ENCODE results near the gene ARMC9. TPM values are rescaled to one million over a fixed set of nuclear protein-coding genes. Genes with fewer than 3 reads are reported as not detected.
"Not testable (repeated sequence)": the region's sequence is repeated elsewhere in the genome, so short reads cannot be mapped to it uniquely, and the experiment has no call there.

ARMC9 gene
- total and polyA plus RNA-seq, 2 donors, result 13.5 to 25.9 TPM

GRCh38 chr2:231170055-231170454, 28.4 kb upstream of the ARMC9 start:
- no peak overlapping the region for H3K4me3 ChIP-seq (ENCODE audit: low read depth, low read length)
- no peaks in the 10 kb centered on the region for H3K4me1 ChIP-seq (ENCODE audit: insufficient read depth)
- 30% methylated on average over 1 of the region's 1 CpG for WGBS
- H3K27ac ChIP-seq (ENCODE audit: low read depth), result no peak overlapping the region
- DNase-seq (ENCODE audit: extremely low spot score), result no peak
- peaks cover 8% of the 10 kb centered on the region for H3K36me3 ChIP-seq (ENCODE audit: insufficient read depth)

DNA sequence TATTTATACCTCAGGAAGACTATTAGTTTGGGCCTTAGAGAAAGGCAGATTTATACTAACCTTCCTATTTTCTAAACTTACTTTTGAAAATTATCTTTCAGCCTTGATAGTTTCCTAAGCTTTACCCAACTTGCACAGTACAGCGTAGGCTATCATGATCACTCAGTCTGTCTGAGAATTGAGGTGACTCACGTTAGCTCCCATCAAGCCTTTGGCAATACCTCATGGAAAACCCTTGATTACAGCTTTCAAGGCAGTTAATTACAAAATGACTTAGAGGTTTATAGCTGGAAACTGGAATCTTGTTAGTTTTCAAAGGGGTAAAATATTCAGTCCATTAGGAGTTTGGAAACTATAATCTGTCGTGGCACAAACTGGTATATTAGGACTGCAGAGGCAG, 26.4 kb upstream of the ARMC9 start:
- H3K4me1 ChIP-seq (ENCODE audit: insufficient read depth), result no peaks in the 10 kb centered on the region
- no peak overlapping the region for H3K27ac ChIP-seq (ENCODE audit: low read depth)
- peaks cover 5% of the 10 kb centered on the region for H3K36me3 ChIP-seq (ENCODE audit: insufficient read depth)
- WGBS, result 73% methylated on average over 3 of the region's 3 CpGs
- no peak for DNase-seq (ENCODE audit: extremely low spot score)
- H3K4me3 ChIP-seq (ENCODE audit: low read depth, low read length), result no peak overlapping the region

GRCh38 chr2:231174211-231174651, 24.2 kb upstream of the ARMC9 start:
- Histone ChIP-seq H3K4me3 (ENCODE audit: low read depth, low read length) (no peak overlapping the region), H3K36me3 (ENCODE audit: insufficient read depth) (peaks cover 5% of the 10 kb centered on the region), H3K27ac (ENCODE audit: low read depth) (no peak overlapping the region), H3K4me1 (ENCODE audit: insufficient read depth) (no peaks in the 10 kb centered on the region)
- WGBS, result 24% methylated on average over 2 of the region's 2 CpGs
- DNase-seq (ENCODE audit: extremely low spot score), result no peak

GRCh38 chr2:231176066-231176465, 22.4 kb upstream of the ARMC9 start:
- Histone ChIP-seq H3K27ac (ENCODE audit: low read depth) (no peak overlapping the region), H3K4me1 (ENCODE audit: insufficient read depth) (no peaks in the 10 kb centered on the region), H3K4me3 (ENCODE audit: low read depth, low read length) (no peak overlapping the region), H3K36me3 (ENCODE audit: insufficient read depth) (peaks cover 3% of the 10 kb centered on the region)
- 90% methylated on average over 2 of the region's 2 CpGs for WGBS
- no peak for DNase-seq (ENCODE audit: extremely low spot score)

DNA sequence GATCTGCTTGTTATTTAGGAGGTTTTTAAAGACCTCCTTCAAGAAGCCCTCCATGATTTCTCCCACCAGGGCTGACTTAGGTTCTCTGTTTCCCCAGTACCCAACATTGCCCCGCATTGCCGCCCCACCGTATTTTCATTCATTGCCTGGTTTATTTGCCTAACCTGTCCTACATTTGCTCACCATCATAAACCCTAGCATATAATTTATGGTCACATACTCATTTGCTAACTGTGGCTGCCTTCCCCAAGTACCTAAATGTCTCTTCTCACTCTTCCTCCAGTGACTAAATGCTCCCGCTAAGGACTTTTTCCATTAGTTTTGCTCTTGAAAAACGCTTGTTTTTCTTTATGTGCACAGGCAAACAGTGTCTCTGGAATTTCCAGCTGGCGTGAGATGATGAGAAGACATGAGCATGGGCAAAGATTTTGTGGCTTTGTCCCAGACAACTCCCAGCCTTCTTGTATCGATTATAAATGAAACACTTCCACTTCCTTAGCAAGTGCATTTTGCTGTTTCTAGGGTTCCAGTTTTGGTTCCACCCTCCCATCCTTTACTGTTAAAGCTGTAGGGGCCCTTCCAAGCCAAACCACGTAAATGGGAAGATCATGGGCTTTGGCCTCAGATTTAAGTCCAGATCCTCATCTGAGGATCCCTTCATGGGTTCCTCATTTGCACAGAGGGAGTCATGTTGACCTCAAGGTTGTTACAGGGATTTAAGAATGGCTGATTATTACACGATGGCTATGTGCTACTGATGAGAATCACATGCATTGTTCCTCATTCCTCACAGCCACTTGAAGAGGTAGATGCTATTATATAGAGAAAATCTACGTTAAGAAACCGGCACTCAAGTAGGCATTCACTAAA, 21.0 kb upstream of the ARMC9 start:
- WGBS, result 84% methylated on average over 11 of the region's 11 CpGs
- Histone ChIP-seq H3K4me1 (ENCODE audit: insufficient read depth) (no peaks in the 10 kb centered on the region), H3K27ac (ENCODE audit: low read depth) (no peak overlapping the region), H3K36me3 (ENCODE audit: insufficient read depth) (peaks cover 2% of the 10 kb centered on the region), H3K4me3 (ENCODE audit: low read depth, low read length) (no peak overlapping the region)
- DNase-seq (ENCODE audit: extremely low spot score), result no peak

- not testable (repeated sequence) for DNase-seq (ENCODE audit: extremely low spot score); H3K4me3 ChIP-seq (ENCODE audit: low read depth, low read length); H3K4me1 ChIP-seq (ENCODE audit: insufficient read depth); H3K36me3 ChIP-seq (ENCODE audit: insufficient read depth); H3K27ac ChIP-seq (ENCODE audit: low read depth)
- WGBS, result 96% methylated on average over 5 of the region's 5 CpGs
Measured at GRCh38 chr2:231178805-231179204, 19.6 kb upstream of the ARMC9 start.

GRCh38 chr2:231181860-231182512, 16.4 kb upstream of the ARMC9 start:
- 62% methylated on average over 12 of the region's 12 CpGs for WGBS
- DNase-seq (ENCODE audit: extremely low spot score), result no peak
- H3K27ac ChIP-seq (ENCODE audit: low read depth), result no peak overlapping the region

DNA sequence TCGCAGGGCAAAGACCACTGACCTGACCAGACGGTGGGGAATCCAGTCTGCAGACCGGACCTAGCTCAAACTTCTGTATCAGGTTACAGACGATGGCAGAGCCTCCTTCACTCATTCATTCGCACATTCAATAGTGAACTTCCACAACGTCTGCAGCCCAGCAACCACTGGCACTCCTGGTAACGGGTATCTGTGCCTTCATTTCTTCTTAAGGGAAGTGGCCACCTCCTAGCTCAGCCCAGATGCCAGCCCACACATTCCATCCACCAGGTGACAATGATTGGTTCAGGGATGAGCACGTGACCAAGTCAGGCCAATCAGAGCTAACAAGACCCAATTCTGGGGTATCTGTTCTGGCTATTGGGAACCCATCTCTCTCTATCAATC, 15.9 kb upstream of the ARMC9 start:
- Histone ChIP-seq H3K4me3 (ENCODE audit: low read depth, low read length) (no peak overlapping the region), H3K27ac (ENCODE audit: low read depth) (no peak overlapping the region), H3K36me3 (ENCODE audit: insufficient read depth) (no peaks in the 10 kb centered on the region), H3K4me1 (ENCODE audit: insufficient read depth) (peaks cover 1% of the 10 kb centered on the region)
- no peak for DNase-seq (ENCODE audit: extremely low spot score)
- WGBS, result 78% methylated on average over 8 of the region's 8 CpGs

More at GRCh38 chr2:231181860-231182512, 16.4 kb upstream of the ARMC9 start:
- Histone ChIP-seq H3K4me1 (ENCODE audit: insufficient read depth) (peaks cover 1% of the 10 kb centered on the region), H3K4me3 (ENCODE audit: low read depth, low read length) (no peak overlapping the region), H3K36me3 (ENCODE audit: insufficient read depth) (no peaks in the 10 kb centered on the region)

- Histone ChIP-seq H3K4me3 (ENCODE audit: low read depth, low read length) (no peak overlapping the region), H3K27ac (ENCODE audit: low read depth) (no peak overlapping the region), H3K4me1 (ENCODE audit: insufficient read depth) (peaks cover 1% of the 10 kb centered on the region), H3K36me3 (ENCODE audit: insufficient read depth) (no peaks in the 10 kb centered on the region)
- WGBS, result 92% methylated on average over 8 of the region's 8 CpGs
- DNase-seq (ENCODE audit: extremely low spot score), result no peak
Measured at GRCh38 chr2:231183851-231184250, 14.6 kb upstream of the ARMC9 start.

DNA sequence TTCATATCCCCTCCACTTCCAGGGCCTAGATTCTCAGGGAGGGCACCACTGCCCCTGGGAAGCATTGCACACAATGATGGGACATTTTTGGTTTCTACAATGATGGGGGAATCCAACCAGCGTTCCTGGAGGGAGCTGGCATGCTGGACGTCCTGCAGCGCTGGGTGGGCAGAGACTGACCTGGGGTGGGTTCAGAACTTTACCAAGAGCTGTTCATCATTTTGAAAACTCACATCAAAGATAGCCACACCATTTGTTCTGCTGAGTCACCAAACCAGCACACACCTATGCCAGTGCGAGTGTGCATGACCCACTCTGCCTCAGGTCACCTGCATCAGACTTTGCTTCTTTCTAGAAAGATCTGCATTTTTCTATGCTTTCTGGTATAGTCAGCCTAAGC, 14.1 kb upstream of the ARMC9 start:
- H3K27ac ChIP-seq (ENCODE audit: low read depth), result no peak overlapping the region
- 95% methylated on average over 4 of the region's 4 CpGs for WGBS
- H3K4me1 ChIP-seq (ENCODE audit: insufficient read depth), result peaks cover 1% of the 10 kb centered on the region
- no peak for DNase-seq (ENCODE audit: extremely low spot score)
- H3K4me3 ChIP-seq (ENCODE audit: low read depth, low read length), result no peak overlapping the region
- no peaks in the 10 kb centered on the region for H3K36me3 ChIP-seq (ENCODE audit: insufficient read depth)

DNA sequence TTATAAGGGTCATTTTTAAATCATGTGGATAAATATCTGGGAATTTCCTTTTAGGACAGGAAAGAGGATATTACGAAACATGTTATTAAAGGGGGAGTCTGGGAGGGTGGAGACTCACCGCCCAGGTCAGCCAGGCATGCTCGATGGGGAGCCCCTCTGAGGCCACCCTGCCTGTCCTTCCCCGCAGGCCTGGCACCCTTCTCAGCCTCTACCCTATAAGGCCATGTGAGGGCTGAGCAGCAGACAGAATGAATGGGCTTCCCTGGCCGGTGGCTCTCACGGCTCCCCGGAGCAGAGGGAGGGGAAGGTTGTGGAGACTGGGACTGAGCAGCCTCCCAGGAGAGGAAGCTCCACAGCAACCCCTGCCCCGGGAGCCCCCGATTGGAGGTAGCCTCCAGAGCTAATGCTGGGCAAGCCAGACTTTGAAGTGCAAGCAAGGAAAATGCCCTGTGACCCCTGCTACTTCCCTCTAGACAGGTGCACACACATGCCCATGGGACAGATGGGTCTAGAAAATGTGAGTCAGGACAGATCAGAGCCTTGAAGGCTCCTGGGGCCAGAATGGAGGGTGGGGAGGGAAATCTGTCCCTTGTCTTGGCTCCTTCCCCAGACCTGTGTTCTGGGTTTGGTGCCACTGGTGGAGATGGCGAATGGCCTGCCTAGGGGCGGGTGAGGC, 13.2 kb upstream of the ARMC9 start:
- no peaks in the 10 kb centered on the region for H3K36me3 ChIP-seq (ENCODE audit: insufficient read depth)
- no peak for DNase-seq (ENCODE audit: extremely low spot score)
- H3K4me3 ChIP-seq (ENCODE audit: low read depth, low read length), result no peak overlapping the region
- H3K4me1 ChIP-seq (ENCODE audit: insufficient read depth), result peaks cover 1% of the 10 kb centered on the region
- H3K27ac ChIP-seq (ENCODE audit: low read depth), result no peak overlapping the region
- WGBS, result 57% methylated on average over 11 of the region's 11 CpGs

DNA sequence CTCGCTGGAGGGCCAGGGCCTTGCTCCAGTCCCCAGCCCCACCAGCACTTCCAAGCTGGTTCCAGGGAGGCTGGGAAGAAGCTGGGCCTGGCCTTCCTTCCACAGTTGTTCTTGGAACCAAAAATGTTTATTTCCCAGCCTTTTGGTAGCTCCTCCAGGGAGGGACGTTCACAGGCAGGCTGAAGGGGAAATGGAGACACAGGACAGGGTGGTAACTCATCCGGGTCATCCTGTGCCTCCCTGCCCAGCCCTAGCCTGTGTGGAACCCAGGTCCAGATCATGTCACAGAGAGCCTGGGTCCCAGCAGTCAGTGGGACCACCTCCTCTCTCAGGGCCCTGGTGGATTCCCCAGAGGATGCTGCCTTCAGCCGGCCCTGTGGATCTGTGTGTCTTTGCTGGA, 12.5 kb upstream of the ARMC9 start:
- Histone ChIP-seq H3K36me3 (ENCODE audit: insufficient read depth) (no peaks in the 10 kb centered on the region), H3K4me3 (ENCODE audit: low read depth, low read length) (no peak overlapping the region), H3K4me1 (ENCODE audit: insufficient read depth) (peaks cover 1% of the 10 kb centered on the region), H3K27ac (ENCODE audit: low read depth) (no peak overlapping the region)
- WGBS, result 70% methylated on average over 4 of the region's 4 CpGs
- DNase-seq (ENCODE audit: extremely low spot score), result no peak

- peaks cover 1% of the 10 kb centered on the region for H3K4me1 ChIP-seq (ENCODE audit: insufficient read depth)
- no peak overlapping the region for H3K4me3 ChIP-seq (ENCODE audit: low read depth, low read length)
- 97% methylated on average over 7 of the region's 7 CpGs for WGBS
- H3K27ac ChIP-seq (ENCODE audit: low read depth), result no peak overlapping the region
- no peaks in the 10 kb centered on the region for H3K36me3 ChIP-seq (ENCODE audit: insufficient read depth)
- DNase-seq (ENCODE audit: extremely low spot score), result no peak
Measured at GRCh38 chr2:231186325-231186724, 12.1 kb upstream of the ARMC9 start.

Measured in urinary bladder (tissue), 4 donors.